ENCODE results near the gene NFKB1. TPM values are rescaled to one million over a fixed set of nuclear protein-coding genes. Genes with fewer than 3 reads are reported as not detected.
"Not testable (repeated sequence)": the region's sequence is repeated elsewhere in the genome, so short reads cannot be mapped to it uniquely, and the experiment has no call there.

The NFKB1 gene
- total and polyA plus RNA-seq, 10 donors: 15.9 to 94.4 (median 55.3) TPM

- no peak for DNase-seq
- peaks cover 6 to 97% (median 88%) of the 10 kb centered on the region in 6 donors for H3K36me3 ChIP-seq
- TF ChIP-seq POLR2A (IDR thresholded peaks at IDR 0.05): no peak
- TF ChIP-seq POLR2AphosphoS5 (IDR thresholded peaks at IDR 0.05): peak in 1 of 3 donors; percentile 25
- no peak for TF ChIP-seq CTCF (IDR thresholded peaks at IDR 0.05 in 8 of 11, conservative IDR thresholded peaks at IDR 0.05 in 3 of 11)
- H3K9me3 ChIP-seq: no peaks in the 10 kb centered on the region
- H3K27ac ChIP-seq: peak overlapping the region; percentile 44 to 86 (median 66)
- WGBS, 5 donors: 14 to 29% (median 15%) methylated on average over 11 of the region's 11 CpGs
- intact Hi-C loops (cut with DNase I; ENCODE audit: low total_unique reads): no loop called here
- no peaks in the 10 kb centered on the region for H3K27me3 ChIP-seq (replicated peaks in 1 of 7)
- H3K4me3 ChIP-seq: peak overlapping the region in 1 of 8 donors; percentile 55
- peaks cover 11 to 46% (median 23%) of the 10 kb centered on the region in 6 donors for H3K4me1 ChIP-seq
Observed at GRCh38 chr4:102612824-102613366, 111.7 kb downstream of the NFKB1 start.

- peaks cover 11 to 46% (median 23%) of the 10 kb centered on the region in 6 donors for H3K4me1 ChIP-seq
- peak; percentile 84 for DNase-seq
- intact Hi-C loops (cut with DNase I; ENCODE audit: low total_unique reads): no loop called here
- 49 to 71% (median 61%) methylated on average over 9 of the region's 9 CpGs for WGBS, 5 donors
- H3K4me3 ChIP-seq: peak overlapping the region in 4 of 8 donors; percentile 8 to 55 (median 10)
- TF ChIP-seq POLR2AphosphoS5 (IDR thresholded peaks at IDR 0.05) (peak in 2 of 3 donors; percentile 53 to 70), POLR2A (IDR thresholded peaks at IDR 0.05) (no peak)
- H3K36me3 ChIP-seq: peaks cover 6 to 78% (median 69%) of the 10 kb centered on the region in 6 donors
- no peaks in the 10 kb centered on the region for H3K27me3 ChIP-seq (replicated peaks in 1 of 7)
- H3K9me3 ChIP-seq: no peaks in the 10 kb centered on the region
- H3K27ac ChIP-seq: peak overlapping the region in 7 of 8 donors; percentile 6 to 86 (median 63)
Observed at GRCh38 chr4:102614801-102615200, 113.6 kb downstream of the NFKB1 start.

DNA sequence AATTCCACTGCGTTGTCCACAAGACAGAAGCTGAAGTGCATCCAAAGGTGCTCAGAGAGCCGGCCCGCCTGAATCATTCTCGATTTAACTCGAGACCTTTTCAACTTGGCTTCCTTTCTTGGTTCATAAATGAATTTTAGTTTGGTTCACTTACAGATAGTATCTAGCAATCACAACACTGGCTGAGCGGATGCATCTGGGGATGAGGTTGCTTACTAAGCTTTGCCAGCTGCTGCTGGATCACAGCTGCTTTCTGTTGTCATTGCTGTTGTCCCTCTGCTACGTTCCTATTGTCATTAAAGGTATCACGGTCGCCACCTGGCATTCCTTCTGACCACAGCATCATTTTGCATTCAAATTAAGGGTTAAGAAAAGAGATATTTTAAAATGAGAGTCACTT lies 115.5 kb downstream of the NFKB1 start:
- WGBS, 5 donors: 81 to 89% (median 87%) methylated on average over 9 of the region's 9 CpGs
- intact Hi-C loops (cut with DNase I; ENCODE audit: low total_unique reads): no loop called here

GRCh38 chr4:102619021-102619420 lies 117.9 kb downstream of the NFKB1 start:
- peaks cover 3 to 35% (median 30%) of the 10 kb centered on the region in 6 donors for H3K36me3 ChIP-seq
- H3K4me1 ChIP-seq: peaks cover 0 to 16% (median 3%) of the 10 kb centered on the region in 6 donors
- H3K4me3 ChIP-seq; intact Hi-C loops (cut with DNase I; ENCODE audit: low total_unique reads); DNase-seq; H3K27ac ChIP-seq; H3K9me3 ChIP-seq; H3K27me3 ChIP-seq (replicated peaks in 1 of 7): not testable (repeated sequence)
- 53 to 65% (median 56%) methylated on average over 9 of the region's 9 CpGs for WGBS, 5 donors

More for the DNA sequence above, 115.5 kb downstream of the NFKB1 start:
- Histone ChIP-seq H3K27ac (peak overlapping the region in 1 of 8 donors; percentile 2), H3K27me3 (replicated peaks in 1 of 7) (no peaks in the 10 kb centered on the region), H3K4me3 (no peak overlapping the region), H3K9me3 (no peaks in the 10 kb centered on the region), H3K4me1 (peaks cover 11 to 37% (median 21%) of the 10 kb centered on the region in 6 donors), H3K36me3 (peaks cover 4 to 59% (median 51%) of the 10 kb centered on the region in 6 donors)
- TF ChIP-seq CTCF (IDR thresholded peaks at IDR 0.05 in 8 of 11, conservative IDR thresholded peaks at IDR 0.05 in 3 of 11): no peak
- TF ChIP-seq POLR2A (IDR thresholded peaks at IDR 0.05): no peak
- TF ChIP-seq POLR2AphosphoS5 (IDR thresholded peaks at IDR 0.05): no peak
- no peak for DNase-seq

DNA sequence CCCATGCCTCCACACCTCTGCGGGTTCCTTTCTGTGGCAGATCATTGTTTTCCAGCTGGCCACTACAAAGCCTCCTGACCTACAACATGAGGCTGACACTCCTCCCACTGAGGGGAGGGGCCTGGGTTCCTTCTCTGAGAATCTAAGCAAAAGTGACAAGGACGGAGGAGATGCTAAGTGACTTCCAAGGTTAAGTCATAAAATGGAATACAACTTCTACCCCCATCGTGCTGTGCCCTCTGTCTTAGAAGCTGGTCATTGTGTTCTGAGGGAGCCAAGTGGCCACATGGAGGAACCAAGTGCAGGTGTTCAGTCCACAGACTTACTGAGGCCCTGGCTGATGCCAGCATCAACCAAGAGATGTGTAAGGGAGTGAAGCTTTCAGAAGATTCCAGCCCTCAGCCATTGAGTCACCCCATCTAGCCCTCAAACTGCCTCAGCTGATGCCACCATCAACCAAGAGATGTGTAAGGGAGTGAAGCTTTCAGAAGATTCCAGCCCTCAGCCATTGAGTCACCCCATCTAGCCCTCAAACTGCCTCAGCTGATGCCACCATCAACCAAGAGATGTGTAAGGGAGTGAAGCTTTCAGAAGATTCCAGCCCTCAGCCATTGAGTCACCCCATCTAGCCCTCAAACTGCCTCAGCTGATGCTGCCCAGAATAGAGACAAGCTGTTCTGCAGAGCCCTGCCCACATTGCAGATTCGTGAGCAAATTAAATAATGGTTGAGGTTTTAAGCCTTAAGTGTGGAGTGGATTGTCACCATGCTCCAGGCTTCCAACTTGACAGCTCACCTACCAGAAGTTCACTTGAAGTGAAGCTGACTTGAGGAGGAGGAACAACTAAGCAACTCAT lies 118.8 kb downstream of the NFKB1 start:
- H3K4me1 ChIP-seq; H3K9me3 ChIP-seq; H3K4me3 ChIP-seq; intact Hi-C loops (cut with DNase I; ENCODE audit: low total_unique reads); H3K27me3 ChIP-seq (replicated peaks in 1 of 7); DNase-seq; H3K27ac ChIP-seq: not testable (repeated sequence)
- WGBS, 5 donors: 75 to 86% (median 82%) methylated on average over 4 of the region's 4 CpGs
- peaks cover 3 to 26% (median 20%) of the 10 kb centered on the region in 6 donors for H3K36me3 ChIP-seq
